VCaP (cell line): ENCODE data around the gene PARP9.

ENCODE experiments used
- H3K27ac ChIP-seq: fragments of 450-650 bp; 2 replicates; pipeline ENCODE4 v1.5.1; 2017
- TF ChIP-seq, protein P1 (sequence below): fragments of 450-650 bp; conservative IDR thresholded peaks from 2 replicates; pipeline ENCODE4 v1.5.1; 2017; ENCODE audit warnings: mild to moderate bottlenecking, moderate library complexity

The PARP9 gene

GRCh38 chr3:122598556-122598955, 34.5 kb upstream of the PARP9 start:
- TF ChIP-seq, protein P1, sequence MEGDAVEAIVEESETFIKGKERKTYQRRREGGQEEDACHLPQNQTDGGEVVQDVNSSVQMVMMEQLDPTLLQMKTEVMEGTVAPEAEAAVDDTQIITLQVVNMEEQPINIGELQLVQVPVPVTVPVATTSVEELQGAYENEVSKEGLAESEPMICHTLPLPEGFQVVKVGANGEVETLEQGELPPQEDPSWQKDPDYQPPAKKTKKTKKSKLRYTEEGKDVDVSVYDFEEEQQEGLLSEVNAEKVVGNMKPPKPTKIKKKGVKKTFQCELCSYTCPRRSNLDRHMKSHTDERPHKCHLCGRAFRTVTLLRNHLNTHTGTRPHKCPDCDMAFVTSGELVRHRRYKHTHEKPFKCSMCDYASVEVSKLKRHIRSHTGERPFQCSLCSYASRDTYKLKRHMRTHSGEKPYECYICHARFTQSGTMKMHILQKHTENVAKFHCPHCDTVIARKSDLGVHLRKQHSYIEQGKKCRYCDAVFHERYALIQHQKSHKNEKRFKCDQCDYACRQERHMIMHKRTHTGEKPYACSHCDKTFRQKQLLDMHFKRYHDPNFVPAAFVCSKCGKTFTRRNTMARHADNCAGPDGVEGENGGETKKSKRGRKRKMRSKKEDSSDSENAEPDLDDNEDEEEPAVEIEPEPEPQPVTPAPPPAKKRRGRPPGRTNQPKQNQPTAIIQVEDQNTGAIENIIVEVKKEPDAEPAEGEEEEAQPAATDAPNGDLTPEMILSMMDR = no peak
- H3K27ac ChIP-seq = no peak overlapping the region

DNA sequence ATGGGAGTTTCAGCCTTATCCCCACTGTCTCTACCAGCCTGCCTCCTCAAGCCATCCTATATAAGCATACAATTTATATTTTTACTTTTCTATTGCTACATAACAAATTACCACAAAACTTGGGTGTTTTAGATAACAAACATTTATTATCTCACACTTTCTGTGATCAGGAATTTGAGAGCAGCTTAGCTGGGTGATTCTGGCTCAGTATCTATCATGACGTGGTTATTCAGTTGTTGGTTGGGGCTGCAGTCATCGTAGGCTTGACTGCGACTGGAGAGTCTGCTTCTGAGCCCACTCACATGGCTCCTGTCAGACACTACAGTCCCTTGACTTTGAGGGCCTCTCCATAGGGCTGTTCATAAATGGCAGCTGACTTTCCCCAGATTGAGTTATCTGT, 34.1 kb upstream of the PARP9 start:
- TF ChIP-seq, protein P1 = no peak
- no peak overlapping the region for H3K27ac ChIP-seq

DNA sequence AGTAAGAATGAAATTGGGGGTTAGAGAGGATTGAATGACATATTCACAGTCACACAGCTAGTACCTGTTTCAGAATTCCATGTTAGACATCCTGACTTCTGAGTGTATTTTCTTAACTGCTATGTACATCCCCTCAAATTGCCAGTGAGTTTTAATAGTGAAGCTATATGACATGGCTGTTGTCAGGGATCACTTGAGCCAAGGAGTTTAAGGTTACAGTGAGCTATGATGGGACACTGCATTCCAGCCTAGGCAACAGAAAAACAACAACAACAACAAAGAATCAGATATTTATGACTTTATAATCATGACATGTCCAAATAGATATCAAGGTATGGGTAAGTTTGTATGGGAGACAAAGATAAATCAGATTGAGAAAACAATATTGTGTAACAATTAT, 29.9 kb upstream of the PARP9 start:
- H3K27ac ChIP-seq = no peak overlapping the region
- TF ChIP-seq, protein P1 = no peak

GRCh38 chr3:122590610-122591009, 26.5 kb upstream of the PARP9 start:
- H3K27ac ChIP-seq = no peak overlapping the region
- TF ChIP-seq, protein P1 = no peak

DNA sequence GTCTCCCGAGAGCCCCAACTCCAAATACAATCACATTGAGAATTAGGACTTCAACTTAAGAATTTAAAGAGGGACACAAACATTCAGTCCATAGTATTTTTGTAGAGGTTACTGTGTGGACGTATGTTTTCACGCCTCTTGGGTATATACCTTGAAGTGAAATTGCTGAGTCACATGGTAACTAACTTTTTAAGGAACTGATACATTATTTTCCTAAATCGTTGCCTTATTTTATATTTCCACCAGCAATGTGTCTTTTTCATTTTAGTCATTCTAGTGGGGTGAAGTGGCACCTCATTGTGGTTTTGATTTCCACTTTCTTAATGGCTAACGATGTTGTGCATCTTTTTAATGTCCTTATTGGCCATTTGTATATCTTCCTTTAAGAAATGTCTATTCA, 25.2 kb upstream of the PARP9 start:
- TF ChIP-seq, protein P1 = no peak
- H3K27ac ChIP-seq = no peak overlapping the region

- no peak overlapping the region for H3K27ac ChIP-seq
- TF ChIP-seq, protein P1 = no peak
These were observed 23.5 kb upstream of the PARP9 start for GRCh38 chr3:122587572-122587971.

DNA sequence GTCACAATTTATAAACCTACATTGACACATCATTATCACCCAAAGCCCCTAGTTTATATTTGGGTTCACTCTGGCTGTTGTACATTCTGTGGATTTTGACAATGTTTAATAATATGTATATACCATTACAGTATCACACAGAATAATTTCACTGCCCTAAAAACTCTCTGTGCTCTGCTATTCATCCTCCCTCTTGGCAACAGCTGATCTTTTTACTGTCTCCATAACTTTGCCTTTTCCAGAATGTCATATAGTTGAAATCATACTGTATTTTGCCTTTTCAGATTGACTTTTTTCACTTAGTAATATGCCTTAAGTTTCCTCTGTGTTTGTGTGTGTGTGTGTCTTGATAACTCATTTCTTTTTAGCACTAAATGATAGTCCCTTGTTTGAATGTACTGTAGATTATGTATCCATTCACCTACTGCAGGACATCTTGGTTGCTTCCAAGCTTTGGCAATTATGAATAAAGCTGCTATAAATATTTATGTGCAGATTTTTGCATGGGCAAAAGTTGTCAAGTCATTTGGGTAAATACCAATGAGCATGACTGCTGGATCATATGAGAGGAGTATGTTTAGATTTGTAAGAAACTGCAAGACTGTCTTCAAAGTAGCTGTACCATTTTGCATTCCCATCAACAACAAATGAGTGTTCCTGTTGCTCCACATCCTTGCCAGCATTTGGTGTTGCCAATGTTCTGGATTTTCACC, 22.8 kb upstream of the PARP9 start:
- H3K27ac ChIP-seq = no peak overlapping the region
- TF ChIP-seq, protein P1 = no peak
